WERI-Rb-1 (cell line): ENCODE data around the gene IFT22.
"Not testable (repeated sequence)": the region's sequence is repeated elsewhere in the genome, so short reads cannot be mapped to it uniquely, and the experiment has no call there.

Experiments used
- DNase-seq: peaks from one replicate; pipeline ENCODE4 v3.0.0-alpha.2; 2020
- H3K27ac ChIP-seq: fragments of 250-450 bp; sonication (Bioruptor Pico); 2 replicates; pipeline ENCODE4 v1.5.1; 2020; ENCODE audit warnings: mild to moderate bottlenecking, moderate library complexity
- H3K27me3 ChIP-seq: fragments of 250-450 bp; sonication (Bioruptor Pico); 2 replicates; pipeline ENCODE4 v1.5.1; 2021; ENCODE audit warnings: mild to moderate bottlenecking, low read depth, moderate library complexity; ENCODE audit not compliant: insufficient read depth, severe bottlenecking
- H3K36me3 ChIP-seq: fragments of 250-450 bp; sonication (Bioruptor Pico); 2 replicates; pipeline ENCODE4 v1.5.1; 2020; ENCODE audit warnings: mild to moderate bottlenecking, moderate library complexity
- H3K4me3 ChIP-seq: 2 replicates; pipeline ENCODE4 v1.5.1; 2011; ENCODE audit warnings: low read depth, mild to moderate bottlenecking, control low read depth, low read length
- H3K9me3 ChIP-seq: fragments of 250-450 bp; sonication (Bioruptor Pico); 2 replicates; pipeline ENCODE4 v1.5.1; 2021; ENCODE audit warnings: mild to moderate bottlenecking, moderate library complexity; ENCODE audit not compliant: severe bottlenecking
- TF ChIP-seq, protein P1 (sequence below): IDR thresholded peaks from 2 replicates; pipeline ENCODE4 v1.5.1; 2011; ENCODE audit warnings: low read depth, mild to moderate bottlenecking, control low read depth, inconsistent platforms, low read length

IFT22 gene

DNA sequence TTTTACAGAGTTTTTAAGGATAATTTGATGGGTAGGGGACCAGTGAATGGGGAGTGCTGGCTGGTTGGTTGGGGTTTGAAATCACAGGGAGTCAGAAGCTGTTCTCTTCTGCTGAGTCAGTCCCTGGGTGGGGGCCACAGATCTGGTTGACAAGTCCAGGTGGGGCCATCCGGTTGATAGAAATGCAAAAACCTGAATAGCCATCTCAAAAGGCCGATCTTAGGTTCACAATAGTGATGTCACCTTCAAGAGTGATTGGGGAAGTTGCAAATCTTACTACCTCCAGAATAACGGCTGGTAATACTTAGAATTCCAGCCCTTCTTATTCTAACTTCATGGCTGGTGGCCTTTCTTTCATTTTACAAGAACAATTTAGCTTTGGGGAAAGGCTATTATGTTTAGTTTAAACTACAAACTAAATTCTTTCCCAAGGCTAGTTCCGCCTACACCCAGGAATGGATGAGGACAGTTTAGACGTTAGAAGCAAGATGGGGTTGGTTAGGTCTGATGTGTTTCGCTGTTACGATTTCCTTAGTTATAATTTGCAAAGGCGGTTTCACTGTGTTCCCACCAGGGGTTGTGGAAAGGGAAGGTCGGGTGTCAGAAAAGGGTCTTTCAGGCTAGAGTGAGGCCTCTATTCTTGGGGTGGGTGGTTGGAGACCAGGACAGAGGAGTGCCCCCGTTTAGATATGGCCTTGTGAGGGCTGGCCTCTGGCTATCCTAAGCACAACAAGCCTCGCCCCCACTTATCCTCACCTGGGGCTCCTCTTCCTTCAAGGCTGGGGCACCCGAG is 27.4 kb downstream of the IFT22 start:
- Histone ChIP-seq H3K36me3 (no peaks in the 10 kb centered on the region), H3K9me3 (no peaks in the 10 kb centered on the region), H3K27ac (no peak overlapping the region), H3K27me3 (peaks cover 7% of the 10 kb centered on the region), H3K4me3 (no peak overlapping the region)
- TF ChIP-seq, protein P1, sequence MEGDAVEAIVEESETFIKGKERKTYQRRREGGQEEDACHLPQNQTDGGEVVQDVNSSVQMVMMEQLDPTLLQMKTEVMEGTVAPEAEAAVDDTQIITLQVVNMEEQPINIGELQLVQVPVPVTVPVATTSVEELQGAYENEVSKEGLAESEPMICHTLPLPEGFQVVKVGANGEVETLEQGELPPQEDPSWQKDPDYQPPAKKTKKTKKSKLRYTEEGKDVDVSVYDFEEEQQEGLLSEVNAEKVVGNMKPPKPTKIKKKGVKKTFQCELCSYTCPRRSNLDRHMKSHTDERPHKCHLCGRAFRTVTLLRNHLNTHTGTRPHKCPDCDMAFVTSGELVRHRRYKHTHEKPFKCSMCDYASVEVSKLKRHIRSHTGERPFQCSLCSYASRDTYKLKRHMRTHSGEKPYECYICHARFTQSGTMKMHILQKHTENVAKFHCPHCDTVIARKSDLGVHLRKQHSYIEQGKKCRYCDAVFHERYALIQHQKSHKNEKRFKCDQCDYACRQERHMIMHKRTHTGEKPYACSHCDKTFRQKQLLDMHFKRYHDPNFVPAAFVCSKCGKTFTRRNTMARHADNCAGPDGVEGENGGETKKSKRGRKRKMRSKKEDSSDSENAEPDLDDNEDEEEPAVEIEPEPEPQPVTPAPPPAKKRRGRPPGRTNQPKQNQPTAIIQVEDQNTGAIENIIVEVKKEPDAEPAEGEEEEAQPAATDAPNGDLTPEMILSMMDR, result no peak
- DNase-seq, result no peak

DNA sequence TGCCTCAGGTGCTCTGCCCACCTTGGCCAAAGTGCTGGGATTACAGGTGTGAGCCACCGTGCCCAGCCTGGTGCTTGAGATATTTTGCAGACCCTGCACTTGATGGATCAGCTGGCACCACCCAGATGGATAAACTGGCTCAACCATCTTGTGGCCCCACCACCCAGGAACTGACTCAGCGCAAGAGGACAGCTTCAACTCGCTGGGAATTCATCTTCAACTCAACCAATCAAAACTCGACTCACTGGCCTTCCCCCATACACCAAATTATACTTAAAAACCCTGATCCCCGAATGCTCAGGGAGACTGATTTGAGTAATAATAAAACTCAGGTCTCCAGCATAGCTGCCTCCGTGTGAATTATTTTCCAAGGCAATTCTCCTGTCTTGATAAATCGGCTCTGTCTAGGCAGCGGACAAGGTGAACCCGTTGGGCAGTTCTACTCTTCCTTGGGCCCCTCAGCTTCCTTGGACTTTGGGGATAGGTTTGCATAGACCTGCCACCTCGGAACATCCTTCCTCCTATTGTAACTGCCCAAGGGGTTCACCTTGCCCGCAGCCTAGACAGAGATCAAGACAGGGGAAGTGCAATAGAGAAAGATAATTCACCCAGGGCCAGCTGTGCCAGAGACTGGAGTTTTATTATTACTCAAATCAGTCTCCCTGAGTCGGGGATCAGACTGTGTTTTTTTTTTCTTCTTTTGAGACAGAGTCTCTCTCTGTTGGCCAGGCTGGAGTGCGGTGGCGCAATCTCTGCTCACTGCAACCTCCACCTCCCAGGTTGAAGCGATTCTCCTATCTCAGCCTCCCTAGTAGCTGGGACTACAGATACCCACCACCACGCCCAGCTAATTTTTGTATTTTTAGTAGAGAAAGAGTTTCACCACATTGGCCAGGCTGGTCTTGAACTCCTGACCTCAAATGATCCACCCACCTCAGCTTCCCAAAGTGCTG is 28.3 kb downstream of the IFT22 start:
- not testable (repeated sequence) for H3K36me3 ChIP-seq, DNase-seq, H3K4me3 ChIP-seq, H3K27ac ChIP-seq, H3K27me3 ChIP-seq, H3K9me3 ChIP-seq

DNA sequence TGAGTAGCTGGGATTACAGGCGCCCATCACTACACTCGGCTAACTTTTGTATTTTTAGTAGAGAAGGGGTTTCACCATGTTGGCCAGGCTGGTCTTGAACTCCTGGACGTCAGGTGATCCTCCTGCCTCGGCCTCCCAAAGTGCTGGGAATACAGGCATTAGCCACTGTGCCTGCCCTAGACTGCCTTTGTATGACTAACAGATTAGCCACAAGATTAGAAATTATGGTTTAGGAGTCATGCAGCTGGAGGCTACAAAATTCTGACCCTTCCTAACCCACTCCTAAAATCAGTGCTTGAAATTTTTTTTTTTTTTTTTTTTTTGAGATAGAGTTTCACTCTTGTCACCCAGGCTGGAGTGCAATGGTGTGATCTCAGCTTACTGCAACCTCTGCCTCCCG is 29.0 kb downstream of the IFT22 start:
- H3K9me3 ChIP-seq, result not testable (repeated sequence)

DNA sequence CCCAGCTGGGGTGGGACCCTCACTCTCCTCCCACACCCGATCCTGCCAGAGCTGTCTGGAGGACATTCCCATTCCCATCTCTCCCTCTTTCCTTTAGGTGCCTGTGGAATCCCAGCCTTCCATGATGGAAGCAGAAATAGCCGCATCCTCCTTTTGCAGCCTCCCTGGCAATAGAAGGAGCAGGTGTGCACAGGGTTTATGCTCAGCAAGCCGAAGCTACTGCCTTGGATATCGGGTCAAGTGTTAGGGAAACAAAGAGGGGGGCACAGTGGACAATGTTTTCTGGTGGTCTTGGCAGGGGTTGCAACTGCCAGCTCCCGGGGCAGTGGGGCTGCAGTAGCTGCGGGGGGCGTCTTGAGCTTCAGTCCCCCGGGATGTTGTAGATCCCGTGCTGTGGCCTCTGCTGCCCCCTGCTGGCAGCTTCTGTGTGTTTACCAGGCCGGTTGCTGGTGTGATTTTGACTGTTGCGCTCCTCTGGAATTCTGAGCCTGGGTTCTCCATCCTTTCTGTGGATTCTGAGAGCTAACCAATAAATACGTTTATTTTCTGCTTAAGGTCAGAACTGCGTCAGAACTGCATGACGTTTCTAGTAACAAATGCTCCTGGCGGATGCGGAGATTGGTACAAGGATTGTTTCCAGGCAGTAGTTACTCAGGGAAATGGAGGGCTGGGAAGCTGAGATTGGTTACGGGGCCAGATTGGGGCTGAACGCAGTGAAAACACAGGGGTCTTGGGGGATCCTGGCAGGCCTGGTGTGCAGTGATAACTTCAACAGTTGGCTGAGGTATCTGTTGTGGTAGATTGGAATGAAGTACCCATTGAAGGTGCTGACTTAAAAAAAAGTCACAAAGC is 31.2 kb downstream of the IFT22 start:
- H3K9me3 ChIP-seq, H3K36me3 ChIP-seq, H3K27ac ChIP-seq, H3K4me3 ChIP-seq: not testable (repeated sequence)
- TF ChIP-seq, protein P1, result peak; percentile 52
- H3K27me3 ChIP-seq, result peaks cover 19% of the 10 kb centered on the region
- peak; percentile 61 for DNase-seq

More for the DNA sequence above, 29.0 kb downstream of the IFT22 start:
- not testable (repeated sequence) for H3K27me3 ChIP-seq, H3K36me3 ChIP-seq, H3K27ac ChIP-seq, DNase-seq, H3K4me3 ChIP-seq

DNA sequence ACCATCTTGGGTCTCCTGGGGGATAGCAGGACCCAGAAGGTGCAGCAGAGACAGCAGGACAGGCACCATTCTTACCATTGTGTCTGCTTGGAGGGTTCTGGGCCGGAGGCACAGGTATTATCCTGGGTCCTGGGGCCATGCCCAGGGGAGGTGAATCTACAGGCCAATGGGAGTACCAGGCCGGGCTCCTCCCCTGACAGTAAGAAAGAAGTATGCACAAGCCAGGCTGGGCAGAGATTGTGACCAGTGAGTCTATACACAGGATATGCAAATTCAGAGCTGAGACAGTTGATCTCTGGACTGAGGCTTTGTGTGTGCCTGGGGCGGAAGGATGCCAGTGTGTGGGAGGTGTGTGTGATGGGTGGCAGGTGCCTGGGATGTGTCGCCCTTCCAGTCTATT is 31.9 kb downstream of the IFT22 start:
- not testable (repeated sequence) for H3K9me3 ChIP-seq, H3K27ac ChIP-seq, DNase-seq, H3K4me3 ChIP-seq, H3K36me3 ChIP-seq
- peaks cover 24% of the 10 kb centered on the region for H3K27me3 ChIP-seq

DNA sequence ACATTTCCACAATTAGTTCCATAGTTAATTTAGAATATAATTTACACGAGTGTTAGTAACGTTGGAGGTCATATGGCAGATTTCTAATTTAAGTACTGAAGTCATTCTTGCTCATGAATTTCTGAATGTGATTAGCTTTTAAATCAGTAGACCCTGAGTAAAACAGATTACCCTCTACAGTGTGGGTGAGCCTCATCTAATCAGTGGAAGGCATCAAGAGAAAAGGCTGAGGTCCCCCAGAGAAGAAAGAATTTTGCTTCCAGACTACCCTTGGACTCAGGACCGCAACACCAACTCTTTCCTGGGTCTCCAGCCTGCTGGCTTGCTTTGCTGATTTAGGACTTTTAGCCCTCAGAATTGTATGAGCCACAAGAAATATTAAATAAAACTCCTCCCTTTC is 33.2 kb downstream of the IFT22 start:
- Histone ChIP-seq H3K4me3 (no peak overlapping the region), H3K9me3 (no peaks in the 10 kb centered on the region), H3K36me3 (no peaks in the 10 kb centered on the region), H3K27me3 (peaks cover 27% of the 10 kb centered on the region), H3K27ac (no peak overlapping the region)
- no peak for DNase-seq
- TF ChIP-seq, protein P1, result no peak
